Ramos (cell line): ENCODE results near the gene AURKB.
"Not testable (repeated sequence)": the region's sequence is repeated elsewhere in the genome, so short reads cannot be mapped to it uniquely, and the experiment has no call there.

Experiments
- in situ Hi-C: fragments of 300-500 bp; cut with MboI; formaldehyde crosslinking; loops from one replicate; pipeline ENCODE4 v1.14.3; 2022; ENCODE audit warnings: low sequenced_read_pairs; ENCODE audit not compliant: unreplicated experiment

The AURKB gene

DNA sequence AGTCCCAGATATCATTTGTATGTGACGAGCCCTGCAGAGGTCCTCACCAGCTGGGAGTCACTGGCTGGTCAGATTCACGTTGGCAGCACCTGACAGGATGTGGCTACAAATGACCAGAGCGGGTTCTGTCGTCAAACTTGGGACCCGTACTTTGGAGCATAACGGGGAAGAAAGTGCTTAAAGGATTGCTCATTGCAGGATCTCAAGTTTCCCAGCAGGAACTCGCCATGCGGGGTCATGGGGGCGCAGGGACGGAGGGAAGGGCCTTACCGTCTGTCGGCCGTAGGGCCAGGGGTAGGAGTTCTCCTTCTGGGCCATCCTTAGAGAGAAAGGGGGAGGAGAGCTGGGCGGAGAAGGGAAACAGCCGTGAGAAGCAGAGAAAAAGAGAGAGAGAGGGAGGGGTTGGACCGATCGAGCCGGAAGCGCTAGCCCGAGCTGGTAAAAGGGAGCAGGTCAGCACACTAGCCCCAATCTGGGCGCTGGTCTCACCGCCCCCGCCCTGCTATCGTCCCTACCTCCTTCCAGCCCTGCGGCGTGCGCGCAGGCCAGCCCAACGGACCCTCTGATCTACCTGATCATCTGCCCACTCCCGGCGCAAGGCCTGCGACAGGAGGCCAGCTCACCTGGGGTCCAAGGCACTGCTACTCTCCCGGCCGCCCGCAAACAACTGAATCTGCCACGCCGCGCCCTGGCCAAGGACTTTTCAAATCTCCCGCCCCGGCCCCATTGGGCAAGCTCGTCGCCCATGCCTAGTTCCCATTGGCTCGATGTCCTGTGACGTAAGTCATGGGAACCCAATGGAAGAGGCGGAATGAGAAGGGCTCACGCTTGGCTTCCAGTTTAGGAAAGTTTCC, at the start of gene AURKB:
AURKB (minus strand) TSS at position 669 of the 854 bp plus-strand sequence; CDS start at position 318, 351 bp downstream.
- in situ Hi-C loops = no loop called here

- in situ Hi-C loops = no loop called here
Measured at GRCh38 chr17:8257801-8258200, 47.4 kb upstream of the AURKB start.

DNA sequence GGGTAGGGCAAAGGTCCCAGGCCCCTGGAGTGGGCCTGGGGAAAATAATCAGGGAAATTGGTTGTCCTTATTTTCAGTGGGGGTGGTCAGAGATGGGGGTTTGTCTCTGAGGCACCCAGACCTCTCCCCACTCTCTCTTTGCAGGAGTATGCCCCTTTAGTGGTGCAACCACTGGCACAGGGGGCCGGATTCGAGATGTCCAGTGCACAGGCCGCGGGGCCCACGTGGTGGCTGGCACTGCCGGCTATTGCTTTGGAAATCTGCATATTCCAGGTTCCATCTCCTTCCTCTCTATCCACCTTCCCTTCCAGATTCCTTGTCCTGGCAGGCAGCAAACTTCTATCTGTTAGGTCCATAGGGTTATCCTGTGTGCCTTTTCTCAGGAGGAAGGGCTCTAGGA, 46.3 kb upstream of the AURKB start:
- in situ Hi-C loops = no loop called here

DNA sequence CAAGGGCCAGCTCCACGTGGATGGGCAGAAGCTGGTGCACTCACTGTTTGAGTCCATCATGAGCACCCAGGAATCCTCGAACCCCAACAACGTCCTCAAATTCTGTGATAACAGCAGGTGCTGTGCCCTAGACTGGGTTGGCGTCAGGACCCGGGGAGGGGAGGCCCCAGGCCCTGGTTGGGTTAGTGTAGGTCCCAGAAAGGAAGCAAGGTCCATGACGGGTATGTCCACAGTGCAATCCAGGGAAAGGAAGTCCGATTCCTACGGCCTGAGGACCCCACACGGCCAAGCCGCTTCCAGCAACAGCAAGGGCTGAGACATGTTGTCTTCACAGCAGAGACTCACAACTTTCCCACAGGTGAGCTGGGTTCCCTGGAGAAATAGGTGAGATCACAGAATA, 45.9 kb upstream of the AURKB start:
- in situ Hi-C loops = no loop called here

DNA sequence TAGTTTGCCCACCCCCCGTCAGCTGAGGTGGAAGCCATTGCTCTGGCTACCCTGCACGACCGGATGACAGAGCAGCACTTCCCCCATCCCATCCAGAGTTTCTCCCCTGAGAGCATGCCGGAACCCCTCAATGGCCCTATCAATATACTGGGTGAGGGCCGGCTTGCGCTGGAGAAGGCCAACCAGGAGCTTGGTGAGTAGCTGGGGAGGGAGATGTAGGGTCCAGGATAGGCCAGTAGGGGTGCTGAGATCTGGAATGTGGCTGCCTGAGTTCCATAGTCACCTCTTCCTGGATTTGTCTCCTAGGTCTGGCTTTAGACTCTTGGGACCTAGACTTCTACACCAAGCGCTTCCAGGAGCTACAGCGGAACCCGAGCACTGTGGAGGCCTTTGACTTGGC, 45.1 kb upstream of the AURKB start:
- in situ Hi-C loops = no loop called here

DNA sequence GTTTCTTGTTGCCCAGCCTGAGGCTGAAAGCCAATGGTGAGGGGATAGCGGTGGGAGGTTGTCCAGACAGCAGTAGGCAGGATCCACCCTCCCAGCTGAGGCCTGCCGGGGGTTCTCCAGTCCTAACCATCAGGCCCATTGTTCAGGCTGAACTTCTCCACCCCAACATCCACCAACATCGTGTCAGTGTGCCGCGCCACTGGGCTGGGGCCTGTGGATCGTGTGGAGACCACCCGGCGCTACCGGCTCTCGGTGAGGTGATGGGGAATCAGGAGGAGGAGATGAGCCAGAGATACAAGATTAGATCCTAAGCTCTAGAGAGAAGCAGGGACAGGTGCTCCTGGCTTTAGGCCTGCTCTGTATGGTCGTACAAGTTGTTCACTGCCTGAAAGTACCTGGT, 44.5 kb upstream of the AURKB start:
- in situ Hi-C loops = no loop called here

GRCh38 chr17:8253801-8254200, 43.4 kb upstream of the AURKB start:
- in situ Hi-C loops = no loop called here

DNA sequence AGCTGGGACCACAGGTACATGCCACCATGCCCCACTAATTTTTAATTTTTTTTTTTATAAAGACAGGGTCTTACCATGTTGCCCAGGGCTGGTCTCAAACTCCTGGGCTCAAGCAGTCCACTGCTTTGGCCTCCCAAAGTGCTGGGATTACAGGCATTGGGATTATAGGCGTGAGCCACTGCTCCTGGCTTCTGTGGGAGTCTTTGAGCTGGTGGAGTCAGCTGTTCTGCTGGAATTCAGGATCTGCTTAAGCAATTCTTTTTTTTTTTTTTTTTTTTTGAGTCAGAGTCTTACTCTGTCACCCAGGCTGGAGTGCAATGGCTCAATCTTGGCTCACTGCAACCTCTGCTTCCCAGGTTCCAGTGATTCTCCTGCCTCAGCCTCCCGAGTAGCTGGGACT, 41.0 kb upstream of the AURKB start:
- in situ Hi-C loops = not testable (repeated sequence)

- in situ Hi-C loops = no loop called here
Measured at GRCh38 chr17:8249621-8250500, 39.5 kb upstream of the AURKB start.

GRCh38 chr17:8248751-8249607, 38.6 kb upstream of the AURKB start, which contains the start of gene PFAS:
Gene PFAS, plus strand, starts transcription at chr17:8249289. Its CDS starts 4,649 bp downstream, at chr17:8253938.
- in situ Hi-C loops = no loop called here

DNA sequence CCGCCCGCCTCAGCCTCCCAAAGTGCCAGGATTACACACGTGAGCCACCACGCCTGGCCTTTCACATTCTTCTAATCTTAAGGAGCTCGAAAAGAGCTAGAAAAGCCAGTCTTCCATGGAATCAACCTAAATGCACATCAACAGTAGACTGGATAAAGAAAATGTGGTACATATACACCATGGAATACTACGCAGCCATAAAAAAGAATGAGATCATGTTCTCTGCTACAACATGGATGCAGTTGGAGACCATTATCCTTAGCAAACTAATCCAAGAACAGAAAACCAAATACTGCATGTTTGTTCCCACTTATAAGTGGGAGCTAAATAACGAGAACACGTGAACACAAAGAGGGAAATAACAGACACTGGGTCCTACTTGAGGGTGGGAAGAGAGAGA, 34.4 kb upstream of the AURKB start:
- in situ Hi-C loops = no loop called here

DNA sequence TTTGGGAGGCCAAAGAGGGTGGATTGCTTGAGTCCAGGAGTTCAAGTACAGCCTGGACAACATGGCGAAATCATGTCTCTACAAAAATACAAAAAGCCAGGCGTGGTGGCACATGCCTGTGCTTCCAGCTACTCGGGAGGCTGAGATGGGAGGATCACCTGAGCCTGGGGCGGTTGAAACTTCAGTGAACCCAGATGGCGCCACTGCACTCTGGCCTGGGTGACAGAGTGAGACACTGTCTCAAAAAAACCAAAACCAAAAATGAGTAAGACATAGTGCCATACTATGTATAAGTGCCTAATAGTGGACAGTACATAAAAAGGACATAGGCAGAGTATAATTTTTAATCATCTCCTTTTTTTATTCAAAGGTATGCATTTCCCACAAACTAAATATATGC, 33.5 kb upstream of the AURKB start:
- in situ Hi-C loops = no loop called here

DNA sequence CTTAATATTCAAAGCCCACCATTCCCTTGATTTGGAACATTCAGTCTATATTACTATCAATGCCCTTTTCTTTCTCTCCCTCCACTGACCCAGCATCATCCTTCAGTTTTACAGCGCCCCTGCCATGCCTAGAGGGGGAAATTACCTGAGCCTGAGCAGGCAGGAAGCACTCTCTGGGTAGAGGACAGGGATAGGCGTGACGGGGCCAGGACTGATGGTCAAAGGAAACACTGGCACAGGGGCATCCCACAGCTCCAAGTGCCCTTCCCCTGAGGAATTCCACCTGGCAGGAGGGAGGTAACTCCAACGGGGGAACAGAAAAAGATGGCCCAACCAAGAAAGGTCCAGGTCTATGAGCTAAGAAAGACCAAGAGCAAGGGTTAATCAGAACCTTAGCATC, 27.5 kb upstream of the AURKB start:
- in situ Hi-C loops = no loop called here

- in situ Hi-C loops = no loop called here
Measured at GRCh38 chr17:8237175-8237574, 26.8 kb upstream of the AURKB start.

DNA sequence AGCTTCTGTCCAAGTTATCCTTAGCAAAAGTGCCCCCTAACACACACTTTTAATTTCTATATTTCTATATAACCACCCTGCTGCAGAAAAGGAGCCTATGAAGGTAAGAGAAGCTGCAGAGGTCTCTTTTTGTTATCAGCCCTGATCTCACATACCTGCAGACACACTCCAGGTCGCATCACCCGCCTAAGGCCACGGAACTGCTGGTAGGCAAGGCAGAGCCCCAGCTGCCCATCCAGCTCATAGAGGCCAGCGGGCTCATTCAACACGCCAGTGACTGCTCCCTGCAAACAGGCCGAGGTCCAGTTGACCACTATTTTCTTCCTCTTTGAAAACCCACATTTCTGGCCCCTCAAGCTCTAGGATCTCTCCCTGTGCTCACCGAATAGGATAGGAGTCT, 25.3 kb upstream of the AURKB start:
- in situ Hi-C loops = no loop called here

GRCh38 chr17:8234361-8235270, 24.2 kb upstream of the AURKB start:
- in situ Hi-C loops = no loop called here

DNA sequence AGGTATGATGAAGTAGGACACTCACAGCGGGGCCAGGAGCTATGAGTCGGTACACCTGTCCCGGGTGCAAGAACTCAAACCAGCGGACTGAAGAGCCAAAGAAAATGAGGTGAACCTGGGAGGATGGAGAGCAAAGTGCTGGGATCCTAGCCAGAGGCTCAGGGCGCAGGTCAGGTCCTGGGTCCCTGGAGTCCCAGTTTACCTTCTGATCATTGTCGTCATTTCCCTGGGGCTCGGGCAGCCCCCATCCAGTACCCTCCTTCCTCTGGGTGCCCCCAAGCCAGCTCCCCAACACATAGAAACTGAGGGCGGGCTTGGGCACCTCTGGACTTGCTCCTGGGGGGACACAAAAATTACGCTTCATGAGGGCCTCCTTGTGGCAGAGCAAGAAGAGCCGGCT, 21.3 kb upstream of the AURKB start:
- in situ Hi-C loops = no loop called here

DNA sequence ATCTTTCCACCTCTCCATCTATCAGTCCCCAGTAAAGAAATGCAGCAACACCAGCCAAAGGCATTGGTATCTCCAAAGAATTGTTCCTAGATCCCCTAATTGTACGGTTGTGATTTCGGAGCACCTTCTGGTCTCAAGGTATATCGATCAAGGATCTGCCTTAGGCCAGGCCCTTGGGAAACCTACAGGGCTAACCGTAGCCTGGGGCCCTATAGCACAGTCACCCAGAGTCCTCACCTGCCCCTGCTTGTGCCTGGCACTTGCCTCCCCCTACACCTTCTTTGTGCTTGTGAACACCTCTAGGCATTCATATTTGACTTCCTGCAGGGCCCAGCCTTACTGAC, 16.8 kb upstream of the AURKB start:
- in situ Hi-C loops = no loop called here

DNA sequence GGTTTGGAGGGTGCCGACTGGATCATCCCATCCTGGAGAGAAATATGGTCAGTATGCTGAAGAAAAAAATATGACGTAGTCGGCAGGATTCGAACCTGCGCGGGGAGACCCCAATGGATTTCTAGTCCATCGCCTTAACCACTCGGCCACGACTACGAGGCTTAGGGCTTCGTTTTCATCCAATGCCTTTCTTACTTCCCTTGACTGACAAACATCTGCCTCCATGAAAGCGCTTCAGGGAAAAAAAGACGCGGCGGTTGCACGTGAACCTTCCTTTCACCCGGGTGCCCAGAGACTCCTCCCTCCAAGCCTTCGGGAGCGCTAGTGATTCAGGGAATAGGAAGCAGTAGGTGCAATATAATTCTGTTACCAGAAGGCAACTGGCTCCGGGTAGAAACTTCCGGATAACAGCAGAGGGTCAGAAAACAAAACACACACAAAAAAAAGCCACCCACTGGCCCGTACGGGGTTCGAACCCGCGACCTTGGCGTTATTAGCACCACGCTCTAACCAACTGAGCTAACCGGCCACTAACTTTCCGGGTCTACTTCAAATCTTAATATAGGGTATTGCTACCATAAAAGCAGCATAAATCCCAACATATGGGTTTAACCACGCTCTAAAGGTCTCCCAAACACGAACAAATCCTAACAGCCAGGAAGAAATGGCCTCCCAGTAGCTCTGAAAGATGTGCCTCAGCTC, 16.3 kb upstream of the AURKB start:
- in situ Hi-C loops = no loop called here
